Liver (tissue), 3 donors: ENCODE measurements around the gene PLPP2.

Experiments
- HNF4A ChIP-seq, 2 donors: conservative IDR thresholded peaks; 2 replicates each; pipeline ENCODE4 v1.6.1; 2016; ENCODE audit warnings: antibody characterized with exemption in 2 of 2, mild to moderate bottlenecking in 2 of 2
- HNF4G ChIP-seq: IDR thresholded peaks from 2 replicates; pipeline ENCODE4 v1.6.1; 2016; ENCODE audit warnings: antibody characterized with exemption
- TF ChIP-seq, protein P1 (sequence below): fragments of 150-350 bp; IDR thresholded peaks from 2 replicates; pipeline ENCODE4 v1.5.1; 2017; ENCODE audit warnings: improper control_type of control experiment, low read depth, low read length; ENCODE audit not compliant: missing input control
- TF ChIP-seq, protein P2 (sequence below): IDR thresholded peaks from 2 replicates; pipeline ENCODE4 v1.6.1; 2016; ENCODE audit warnings: antibody characterized with exemption
- donor health status: healthy.
- donor health status: healthy.

DNA sequence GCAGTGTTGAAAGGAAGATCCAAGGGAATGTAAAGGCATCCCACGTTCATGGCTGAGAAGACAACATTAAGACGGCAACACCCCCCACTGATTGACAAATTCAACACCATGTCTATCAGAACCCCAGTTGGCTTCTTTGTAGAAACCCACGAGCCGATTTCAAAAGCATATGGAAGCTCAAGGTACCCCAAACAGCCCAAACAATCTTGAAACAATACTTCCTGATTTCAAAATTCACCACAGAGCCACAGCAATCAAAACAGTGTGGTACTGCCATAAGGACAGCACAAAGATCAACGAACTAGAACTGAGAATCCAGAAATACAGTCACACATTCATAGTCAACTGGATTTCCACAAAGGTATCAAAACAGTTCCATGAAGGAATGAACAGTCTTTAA lies 47.2 kb upstream of the PLPP2 start:
- TF ChIP-seq, protein P1, sequence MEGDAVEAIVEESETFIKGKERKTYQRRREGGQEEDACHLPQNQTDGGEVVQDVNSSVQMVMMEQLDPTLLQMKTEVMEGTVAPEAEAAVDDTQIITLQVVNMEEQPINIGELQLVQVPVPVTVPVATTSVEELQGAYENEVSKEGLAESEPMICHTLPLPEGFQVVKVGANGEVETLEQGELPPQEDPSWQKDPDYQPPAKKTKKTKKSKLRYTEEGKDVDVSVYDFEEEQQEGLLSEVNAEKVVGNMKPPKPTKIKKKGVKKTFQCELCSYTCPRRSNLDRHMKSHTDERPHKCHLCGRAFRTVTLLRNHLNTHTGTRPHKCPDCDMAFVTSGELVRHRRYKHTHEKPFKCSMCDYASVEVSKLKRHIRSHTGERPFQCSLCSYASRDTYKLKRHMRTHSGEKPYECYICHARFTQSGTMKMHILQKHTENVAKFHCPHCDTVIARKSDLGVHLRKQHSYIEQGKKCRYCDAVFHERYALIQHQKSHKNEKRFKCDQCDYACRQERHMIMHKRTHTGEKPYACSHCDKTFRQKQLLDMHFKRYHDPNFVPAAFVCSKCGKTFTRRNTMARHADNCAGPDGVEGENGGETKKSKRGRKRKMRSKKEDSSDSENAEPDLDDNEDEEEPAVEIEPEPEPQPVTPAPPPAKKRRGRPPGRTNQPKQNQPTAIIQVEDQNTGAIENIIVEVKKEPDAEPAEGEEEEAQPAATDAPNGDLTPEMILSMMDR = no peak
- TF ChIP-seq HNF4A (conservative IDR thresholded peaks at IDR 0.05) (no peak), HNF4G (no peak)
- TF ChIP-seq, protein P2, sequence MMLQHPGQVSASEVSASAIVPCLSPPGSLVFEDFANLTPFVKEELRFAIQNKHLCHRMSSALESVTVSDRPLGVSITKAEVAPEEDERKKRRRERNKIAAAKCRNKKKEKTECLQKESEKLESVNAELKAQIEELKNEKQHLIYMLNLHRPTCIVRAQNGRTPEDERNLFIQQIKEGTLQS = no peak
